ENCODE measurements around the gene SLC6A18. TPM values are rescaled to one million over a fixed set of nuclear protein-coding genes. Genes with fewer than 3 reads are reported as not detected.
A peak's percentile ranks its signal among the peaks of the same experiment; 100 is the strongest.

SLC6A18 gene
- total RNA-seq, 2 donors from 2014 or later, result 0.27 TPM; not detected in 1

DNA sequence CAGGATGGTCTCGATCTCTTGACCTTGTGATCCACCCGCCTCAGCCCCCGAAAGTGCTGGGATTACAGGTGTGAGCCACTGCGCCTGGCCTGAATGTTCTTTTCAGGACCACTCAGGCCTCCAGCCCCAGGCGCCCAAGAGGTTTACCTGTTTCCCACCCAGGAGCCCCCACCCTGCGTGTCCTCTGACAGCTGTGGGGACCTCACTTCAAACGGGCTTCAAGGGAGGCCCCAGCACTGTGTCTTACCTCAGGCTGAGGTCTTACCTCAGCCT, 42.9 kb upstream of the SLC6A18 start:
- H3K36me3 ChIP-seq, result no peaks in the 10 kb centered on the region
- H3K27ac ChIP-seq, result peak overlapping the region; percentile 17
- no peaks in the 10 kb centered on the region for H3K9me3 ChIP-seq
- intact Hi-C loops (cut with DNase I), result no loop called here
- TF ChIP-seq, protein P1, sequence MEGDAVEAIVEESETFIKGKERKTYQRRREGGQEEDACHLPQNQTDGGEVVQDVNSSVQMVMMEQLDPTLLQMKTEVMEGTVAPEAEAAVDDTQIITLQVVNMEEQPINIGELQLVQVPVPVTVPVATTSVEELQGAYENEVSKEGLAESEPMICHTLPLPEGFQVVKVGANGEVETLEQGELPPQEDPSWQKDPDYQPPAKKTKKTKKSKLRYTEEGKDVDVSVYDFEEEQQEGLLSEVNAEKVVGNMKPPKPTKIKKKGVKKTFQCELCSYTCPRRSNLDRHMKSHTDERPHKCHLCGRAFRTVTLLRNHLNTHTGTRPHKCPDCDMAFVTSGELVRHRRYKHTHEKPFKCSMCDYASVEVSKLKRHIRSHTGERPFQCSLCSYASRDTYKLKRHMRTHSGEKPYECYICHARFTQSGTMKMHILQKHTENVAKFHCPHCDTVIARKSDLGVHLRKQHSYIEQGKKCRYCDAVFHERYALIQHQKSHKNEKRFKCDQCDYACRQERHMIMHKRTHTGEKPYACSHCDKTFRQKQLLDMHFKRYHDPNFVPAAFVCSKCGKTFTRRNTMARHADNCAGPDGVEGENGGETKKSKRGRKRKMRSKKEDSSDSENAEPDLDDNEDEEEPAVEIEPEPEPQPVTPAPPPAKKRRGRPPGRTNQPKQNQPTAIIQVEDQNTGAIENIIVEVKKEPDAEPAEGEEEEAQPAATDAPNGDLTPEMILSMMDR (IDR thresholded peaks at IDR 0.05), result no peak
- DNase-seq, result no peak
- H3K27me3 ChIP-seq, result no peaks in the 10 kb centered on the region
- no peak overlapping the region for H3K4me3 ChIP-seq
- peak overlapping the region in 1 of 2 donors; percentile 55 for H3K9ac ChIP-seq (ENCODE audit: low read depth in 2 of 2, low read length in 2 of 2)
- peaks cover 9% of the 10 kb centered on the region for H3K4me1 ChIP-seq

DNA sequence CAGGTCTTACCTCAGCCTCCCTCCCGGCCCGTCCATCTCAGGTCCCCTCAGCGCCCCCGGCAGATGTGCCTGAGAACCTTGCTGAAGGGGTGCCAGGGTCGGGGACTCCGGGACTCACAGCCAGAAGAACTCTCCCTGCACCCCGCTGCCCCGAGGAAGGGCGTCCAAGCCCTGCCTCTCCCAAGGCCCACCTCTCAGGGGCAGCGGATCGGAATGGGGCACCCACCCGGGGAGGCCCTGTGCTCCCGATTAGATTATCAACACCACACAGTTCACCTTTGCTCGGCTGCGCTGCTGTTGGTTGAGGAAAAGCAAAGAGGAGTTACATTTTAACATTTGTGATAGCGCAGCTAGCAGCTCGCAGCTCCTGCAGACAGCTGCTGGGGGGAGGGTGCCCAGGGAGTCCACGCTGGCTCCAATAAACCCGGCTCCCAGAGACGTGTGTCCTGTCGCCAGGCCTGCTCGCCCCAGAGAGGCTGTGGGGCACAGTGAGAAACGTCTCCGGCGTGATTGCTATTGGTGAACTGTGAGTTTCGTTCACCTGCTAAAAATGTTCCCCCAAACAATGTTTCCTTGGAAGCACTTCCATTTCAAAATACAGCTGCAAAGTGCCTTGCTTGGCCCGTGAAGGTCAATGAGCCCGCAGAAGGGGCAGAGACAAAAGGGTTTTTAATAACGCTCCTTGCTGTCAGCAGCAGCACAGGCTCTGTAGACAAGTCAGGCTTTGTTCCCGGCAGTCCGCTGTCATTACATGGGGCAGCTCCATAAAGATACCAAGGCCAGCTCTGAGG, 42.4 kb upstream of the SLC6A18 start:
- H3K4me3 ChIP-seq, result no peak overlapping the region
- intact Hi-C loops (cut with DNase I), result no loop called here
- peaks cover 9% of the 10 kb centered on the region for H3K4me1 ChIP-seq

DNA sequence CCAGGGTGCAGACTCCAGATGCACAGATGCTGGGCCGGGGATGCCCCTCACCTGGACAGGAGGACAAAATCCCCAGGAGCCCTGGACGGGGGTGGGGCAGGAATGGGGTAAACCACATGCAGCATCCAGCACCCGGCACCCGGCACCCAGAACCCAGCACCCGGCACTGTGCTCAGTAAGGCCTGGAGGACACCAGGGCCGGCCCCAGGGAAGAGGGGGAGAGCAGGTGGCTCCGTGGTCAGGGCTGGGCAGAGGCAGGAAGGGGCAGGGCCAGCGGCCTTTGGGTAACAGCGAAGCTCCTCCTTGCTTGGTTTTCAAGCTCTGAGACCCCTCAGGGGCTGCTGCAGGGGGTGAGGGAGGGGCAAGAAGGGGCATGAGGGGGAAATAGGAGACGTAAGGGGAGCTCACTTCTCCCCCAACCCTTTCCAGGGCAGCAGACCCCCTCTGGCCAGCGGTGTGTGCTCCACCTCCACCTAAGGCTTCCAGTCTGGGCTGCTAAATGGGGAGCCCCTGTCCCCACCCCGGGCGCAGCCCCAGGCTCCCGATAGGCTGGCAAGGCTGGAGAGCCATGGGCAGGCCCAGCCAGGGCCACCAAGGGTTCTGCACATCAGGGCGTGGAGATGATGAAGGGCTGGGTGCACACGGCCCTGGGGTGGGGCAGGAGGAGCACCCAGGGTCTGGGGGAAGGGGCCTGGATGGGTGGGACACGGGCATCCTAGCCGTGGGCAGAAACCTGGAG, 41.6 kb upstream of the SLC6A18 start:
- intact Hi-C loops (cut with DNase I), result no loop called here
- Histone ChIP-seq H3K4me1 (peaks cover 9% of the 10 kb centered on the region), H3K27me3 (no peaks in the 10 kb centered on the region)

More for the DNA sequence above, 42.4 kb upstream of the SLC6A18 start:
- H3K27ac ChIP-seq, result peak overlapping the region; percentile 17
- H3K9ac ChIP-seq (ENCODE audit: low read depth in 2 of 2, low read length in 2 of 2), result peak overlapping the region in 1 of 2 donors; percentile 55
- H3K9me3 ChIP-seq, result no peaks in the 10 kb centered on the region
- TF ChIP-seq, protein P1 (IDR thresholded peaks at IDR 0.05), result no peak
- peak; percentile 78 for DNase-seq
- H3K36me3 ChIP-seq, result no peaks in the 10 kb centered on the region
- H3K27me3 ChIP-seq, result no peaks in the 10 kb centered on the region

DNA sequence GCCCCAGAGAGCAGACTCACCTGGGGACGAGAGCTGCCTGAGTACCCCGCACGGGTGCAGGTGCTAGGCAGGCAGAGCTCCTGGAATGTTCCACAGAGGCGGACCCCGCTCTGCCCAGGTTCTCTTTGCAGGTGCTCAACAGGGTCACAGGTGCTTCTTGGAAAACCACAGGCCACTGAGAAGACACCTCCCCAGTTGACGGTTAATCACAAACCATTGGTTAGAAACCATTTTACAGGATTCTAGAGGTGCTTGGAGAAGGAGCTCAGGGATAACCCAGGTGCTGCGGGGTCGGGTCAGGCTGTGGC, 41.1 kb upstream of the SLC6A18 start:
- no peak overlapping the region for H3K9ac ChIP-seq (ENCODE audit: low read depth in 2 of 2, low read length in 2 of 2)
- H3K9me3 ChIP-seq, result no peaks in the 10 kb centered on the region
- H3K4me3 ChIP-seq, result no peak overlapping the region
- no peak overlapping the region for H3K27ac ChIP-seq
- H3K36me3 ChIP-seq, result no peaks in the 10 kb centered on the region
- H3K4me1 ChIP-seq, result peaks cover 9% of the 10 kb centered on the region
- DNase-seq, result no peak
- TF ChIP-seq, protein P1 (IDR thresholded peaks at IDR 0.05), result no peak
- H3K27me3 ChIP-seq, result no peaks in the 10 kb centered on the region
- intact Hi-C loops (cut with DNase I), result no loop called here

More for the DNA sequence above, 41.6 kb upstream of the SLC6A18 start:
- peak overlapping the region in 1 of 2 donors; percentile 55 for H3K9ac ChIP-seq (ENCODE audit: low read depth in 2 of 2, low read length in 2 of 2)
- DNase-seq, result peak; percentile 50
- no peaks in the 10 kb centered on the region for H3K36me3 ChIP-seq
- TF ChIP-seq, protein P1 (IDR thresholded peaks at IDR 0.05), result no peak
- no peaks in the 10 kb centered on the region for H3K9me3 ChIP-seq
- H3K27ac ChIP-seq, result no peak overlapping the region
- H3K4me3 ChIP-seq, result no peak overlapping the region

DNA sequence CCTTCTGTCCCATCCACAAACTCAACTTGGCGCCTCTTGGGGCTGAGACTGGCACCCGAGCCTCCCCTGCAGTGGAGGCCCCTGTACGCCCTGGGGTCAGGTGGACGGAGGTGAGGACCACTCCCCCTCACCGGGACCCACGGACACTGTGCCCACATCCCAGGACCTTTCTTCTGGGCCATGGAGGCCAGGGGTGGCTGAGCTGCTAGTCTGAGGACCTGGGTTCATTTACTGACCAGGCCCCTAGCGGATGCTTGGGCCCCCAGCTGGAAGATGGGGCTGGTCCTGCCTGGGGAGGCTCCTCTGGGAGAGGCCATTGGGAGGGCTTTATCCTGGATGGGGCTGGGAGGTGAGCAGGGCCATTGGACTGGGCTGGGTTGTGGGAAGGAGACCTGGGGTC, 40.7 kb upstream of the SLC6A18 start:
- TF ChIP-seq, protein P1 (IDR thresholded peaks at IDR 0.05), result no peak
- peaks cover 9% of the 10 kb centered on the region for H3K4me1 ChIP-seq
- H3K9me3 ChIP-seq, result no peaks in the 10 kb centered on the region
- H3K27ac ChIP-seq, result no peak overlapping the region
- intact Hi-C loops (cut with DNase I), result no loop called here
- no peak overlapping the region for H3K9ac ChIP-seq (ENCODE audit: low read depth in 2 of 2, low read length in 2 of 2)
- H3K4me3 ChIP-seq, result no peak overlapping the region
- H3K27me3 ChIP-seq, result no peaks in the 10 kb centered on the region
- no peaks in the 10 kb centered on the region for H3K36me3 ChIP-seq
- peak; percentile 15 for DNase-seq

All from colonic mucosa (tissue), 4 donors.